ENCODE results near the gene SAMD13. TPM values are rescaled to one million over a fixed set of nuclear protein-coding genes. Genes with fewer than 3 reads are reported as not detected.

The SAMD13 gene
- total RNA-seq (2022; extraction: Qiagen RNA extraction; ENCODE audit: low read depth) = 0.24 to 0.69 TPM (median 0.31 TPM) in 5 replicates

DNA sequence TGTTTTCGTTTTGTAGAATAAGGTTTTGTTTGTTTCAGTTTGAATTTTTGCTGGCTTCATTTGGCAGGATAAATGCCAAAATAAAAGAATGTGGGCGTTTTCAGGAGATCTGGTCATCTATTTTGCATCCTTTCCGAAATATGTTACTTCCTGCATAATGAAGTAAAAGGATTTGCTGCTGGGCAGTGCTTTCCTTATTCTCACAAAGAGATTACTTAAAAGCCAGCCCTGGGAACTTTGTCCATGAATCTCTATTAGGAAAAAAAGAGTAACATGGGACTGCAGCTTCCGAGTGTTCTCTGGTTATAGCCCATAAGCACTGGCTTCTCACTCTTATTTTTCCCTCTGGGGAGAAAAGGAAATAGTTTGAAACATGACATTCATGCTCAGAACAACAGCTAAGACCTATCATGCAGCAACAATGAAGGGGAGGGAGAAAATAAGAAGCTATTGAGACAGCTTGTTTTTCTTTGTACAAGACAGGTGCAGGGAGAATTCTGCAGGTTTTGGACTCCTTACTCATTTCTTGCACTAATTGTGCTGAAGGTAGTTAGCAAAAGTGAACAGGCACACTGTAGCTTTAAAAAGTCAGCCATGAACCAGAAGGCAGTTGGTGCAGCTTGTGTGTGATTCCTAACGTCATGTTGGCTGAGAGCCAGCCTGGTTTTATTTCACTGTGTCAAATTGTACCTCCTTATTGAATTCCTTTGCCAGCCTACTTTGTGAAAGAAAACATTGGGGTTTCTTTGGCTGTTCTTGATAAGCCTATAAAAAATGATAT lies at the start of gene SAMD13:
Gene SAMD13 (plus strand): TSS at position 705 of the 781 bp plus-strand sequence. CDS start 1,527 bp downstream, outside the sequence.

GRCh38 chr1:84398175-84399155 lies 97.0 kb downstream of the SAMD13 start, which contains the start of gene DNASE2B:
Gene DNASE2B, plus strand, starts transcription at chr1:84398484. Its CDS starts 81 bp downstream, at chr1:84398565.

Other genes starting within 250 kb of the SAMD13 start
- gene PRKACB, start 157.4 kb upstream of the SAMD13 start, total RNA-seq (2022; extraction: Qiagen RNA extraction; ENCODE audit: low read depth) = 6.8 to 12.4 TPM (median 9.6 TPM) in 5 replicates
- not detected in 5 replicates for gene DNASE2B, start 96.8 kb downstream of the SAMD13 start, total RNA-seq (2022; extraction: Qiagen RNA extraction; ENCODE audit: low read depth)
- 30.6 to 36.4 TPM (median 31.5 TPM) in 5 replicates for gene RPF1, start 177.6 kb downstream of the SAMD13 start, total RNA-seq (2022; extraction: Qiagen RNA extraction; ENCODE audit: low read depth)
- 0.39 to 1.00 TPM (median 0.67 TPM) in 4 of 5 replicates, not detected in the other for gene SPATA1, start 204.7 kb downstream of the SAMD13 start, total RNA-seq (2022; extraction: Qiagen RNA extraction; ENCODE audit: low read depth)
- gene GNG5, start 204.9 kb downstream of the SAMD13 start, total RNA-seq (2022; extraction: Qiagen RNA extraction; ENCODE audit: low read depth) = 181 to 189 TPM (median 184 TPM) in 5 replicates

Measured in A549 treated with DMSO at 1 μM for 4 hours (cell line).